Omental fat pad (tissue), 4 donors: ENCODE data around the gene GSTM1. TPM values are rescaled to one million over a fixed set of nuclear protein-coding genes. Genes with fewer than 3 reads are reported as not detected.
A peak's percentile ranks its signal among the peaks of the same experiment; 100 is the strongest.

Experiments
- ATAC-seq: fragments of 150-250 bp; one replicate; pipeline ENCODE4 v1.9.1; 2016; ENCODE audit warnings: mild to moderate bottlenecking, moderate library complexity; ENCODE audit not compliant: low FRiP score
- DNase-seq: peaks from one replicate; pipeline ENCODE4 v3.0.0-alpha.2; 2019; ENCODE audit warnings: low spot score
- total RNA-seq, 4 donors: library from RNA; depleted of rRNA; stranded (reverse); fragments of >200 nt; gene quantifications; one replicate each; pipeline ENCODE4 v1.1.0, GENCODE V29; 2016
- TF ChIP-seq, protein P1 (sequence below), 3 donors: fragments of 450-650 bp; IDR thresholded peaks; one replicate each; pipeline ENCODE4 v1.5.1; 2016 to 2017; ENCODE audit warnings: antibody characterized with exemption in 3 of 3, mild to moderate bottlenecking in 3 of 3, moderate library complexity in 2 of 3

Gene GSTM1
- 10 to 100 TPM in 1 of 4 donors, not detected in 3; 19.3 TPM for total RNA-seq

DNA sequence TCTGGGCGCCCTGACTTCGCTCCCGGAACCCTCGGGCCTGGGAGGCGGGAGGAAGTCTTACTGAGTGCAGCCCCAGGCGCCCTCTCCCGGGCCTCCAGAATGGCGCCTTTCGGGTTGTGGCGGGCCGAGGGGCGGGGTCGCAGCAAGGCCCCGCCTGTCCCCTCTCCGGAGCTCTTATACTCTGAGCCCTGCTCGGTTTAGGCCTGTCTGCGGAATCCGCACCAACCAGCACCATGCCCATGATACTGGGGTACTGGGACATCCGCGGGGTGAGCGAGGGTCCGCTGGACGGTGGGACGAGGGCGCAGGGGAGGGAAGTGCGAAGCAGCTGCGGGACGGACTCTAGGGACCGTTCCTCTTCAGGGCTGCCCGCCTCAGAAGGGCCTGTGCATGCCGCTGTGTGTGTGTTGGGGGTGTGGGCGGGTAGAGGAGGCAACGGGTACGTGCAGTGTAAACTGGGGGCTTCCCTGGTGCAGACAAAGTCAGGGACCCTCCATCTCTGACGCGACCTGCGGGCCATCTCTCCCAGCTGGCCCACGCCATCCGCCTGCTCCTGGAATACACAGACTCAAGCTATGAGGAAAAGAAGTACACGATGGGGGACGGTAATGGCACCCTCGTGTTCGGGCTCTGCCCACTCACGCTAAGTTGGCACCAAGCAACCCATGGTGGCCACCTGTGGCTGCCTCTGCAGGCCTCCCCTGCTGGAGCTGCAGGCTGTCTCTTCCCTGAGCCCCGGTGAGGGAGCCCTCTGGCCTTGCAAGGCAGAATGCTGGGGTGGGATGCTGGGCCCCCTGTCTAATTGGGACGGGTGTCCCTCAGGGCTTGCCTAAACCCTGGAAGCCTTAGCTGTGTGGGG is at the start of gene GSTM1:
GSTM1 (plus strand) TSS at position 177 of the 859 bp plus-strand sequence; CDS start at position 234, 57 bp downstream.
- TF ChIP-seq, protein P1, sequence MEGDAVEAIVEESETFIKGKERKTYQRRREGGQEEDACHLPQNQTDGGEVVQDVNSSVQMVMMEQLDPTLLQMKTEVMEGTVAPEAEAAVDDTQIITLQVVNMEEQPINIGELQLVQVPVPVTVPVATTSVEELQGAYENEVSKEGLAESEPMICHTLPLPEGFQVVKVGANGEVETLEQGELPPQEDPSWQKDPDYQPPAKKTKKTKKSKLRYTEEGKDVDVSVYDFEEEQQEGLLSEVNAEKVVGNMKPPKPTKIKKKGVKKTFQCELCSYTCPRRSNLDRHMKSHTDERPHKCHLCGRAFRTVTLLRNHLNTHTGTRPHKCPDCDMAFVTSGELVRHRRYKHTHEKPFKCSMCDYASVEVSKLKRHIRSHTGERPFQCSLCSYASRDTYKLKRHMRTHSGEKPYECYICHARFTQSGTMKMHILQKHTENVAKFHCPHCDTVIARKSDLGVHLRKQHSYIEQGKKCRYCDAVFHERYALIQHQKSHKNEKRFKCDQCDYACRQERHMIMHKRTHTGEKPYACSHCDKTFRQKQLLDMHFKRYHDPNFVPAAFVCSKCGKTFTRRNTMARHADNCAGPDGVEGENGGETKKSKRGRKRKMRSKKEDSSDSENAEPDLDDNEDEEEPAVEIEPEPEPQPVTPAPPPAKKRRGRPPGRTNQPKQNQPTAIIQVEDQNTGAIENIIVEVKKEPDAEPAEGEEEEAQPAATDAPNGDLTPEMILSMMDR (IDR thresholded peaks at IDR 0.05), result no peak
- DNase-seq (no peak), ATAC-seq (no peak)

DNA sequence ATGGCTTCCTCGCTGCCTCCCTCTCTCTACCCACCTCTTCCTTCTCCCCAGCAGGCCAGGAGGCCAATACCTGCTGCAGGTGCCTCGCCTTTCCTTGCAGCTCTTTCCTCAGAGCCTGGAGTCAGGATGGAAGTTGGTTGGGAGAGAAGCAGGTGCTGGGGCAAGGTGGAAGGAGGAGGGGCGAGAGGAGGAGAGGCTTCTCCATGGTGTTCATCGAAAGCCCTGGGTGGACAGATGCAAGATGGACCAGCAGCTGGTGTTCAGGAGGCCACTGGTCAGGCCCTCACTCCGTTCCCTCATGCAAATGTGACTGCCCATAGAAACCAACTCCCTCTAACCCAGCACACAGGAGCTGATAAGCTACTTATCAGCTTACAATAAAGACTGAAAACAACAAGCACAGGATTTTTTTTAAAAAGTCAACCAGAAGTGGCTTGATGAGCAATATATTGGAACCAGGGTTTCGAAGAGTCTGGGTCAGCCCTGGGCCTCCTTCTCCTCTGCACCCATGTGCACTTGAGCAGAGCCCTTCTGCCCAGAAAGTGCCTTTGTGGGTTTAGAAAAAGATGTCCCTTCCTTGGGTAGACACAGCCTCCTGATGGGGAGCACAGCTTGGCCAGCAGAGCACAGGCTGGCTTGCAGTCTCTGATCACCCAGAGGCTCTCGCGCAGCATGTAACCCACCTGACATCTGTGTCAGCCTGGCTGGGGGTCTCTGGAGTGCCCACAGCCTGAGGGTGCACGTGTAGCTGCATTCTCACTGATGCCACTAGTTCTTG is 48.4 kb upstream of the GSTM1 start:
- DNase-seq, result no peak

DNA sequence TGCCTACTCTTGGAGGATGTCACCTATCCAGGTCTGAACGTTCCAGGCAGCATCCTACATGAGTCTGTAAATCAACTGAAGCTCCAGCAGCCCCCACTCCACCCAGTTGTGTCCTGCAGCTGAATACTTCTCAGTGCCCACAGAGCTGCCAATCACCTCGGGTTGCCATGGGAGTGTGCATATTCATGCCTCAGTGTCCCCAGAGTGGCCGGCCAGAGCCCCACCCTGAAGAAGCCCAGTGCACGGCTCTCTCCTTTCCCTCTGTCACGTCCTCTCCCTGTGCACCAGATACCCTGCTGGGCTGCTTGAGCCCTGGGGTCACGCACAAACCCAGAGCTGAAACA is 47.8 kb upstream of the GSTM1 start:
- DNase-seq (no peak), ATAC-seq (no peak)
- TF ChIP-seq, protein P1 (IDR thresholded peaks at IDR 0.05), result no peak

More for the DNA sequence above, 48.4 kb upstream of the GSTM1 start:
- TF ChIP-seq, protein P1 (IDR thresholded peaks at IDR 0.05), result no peak
- no peak for ATAC-seq

DNA sequence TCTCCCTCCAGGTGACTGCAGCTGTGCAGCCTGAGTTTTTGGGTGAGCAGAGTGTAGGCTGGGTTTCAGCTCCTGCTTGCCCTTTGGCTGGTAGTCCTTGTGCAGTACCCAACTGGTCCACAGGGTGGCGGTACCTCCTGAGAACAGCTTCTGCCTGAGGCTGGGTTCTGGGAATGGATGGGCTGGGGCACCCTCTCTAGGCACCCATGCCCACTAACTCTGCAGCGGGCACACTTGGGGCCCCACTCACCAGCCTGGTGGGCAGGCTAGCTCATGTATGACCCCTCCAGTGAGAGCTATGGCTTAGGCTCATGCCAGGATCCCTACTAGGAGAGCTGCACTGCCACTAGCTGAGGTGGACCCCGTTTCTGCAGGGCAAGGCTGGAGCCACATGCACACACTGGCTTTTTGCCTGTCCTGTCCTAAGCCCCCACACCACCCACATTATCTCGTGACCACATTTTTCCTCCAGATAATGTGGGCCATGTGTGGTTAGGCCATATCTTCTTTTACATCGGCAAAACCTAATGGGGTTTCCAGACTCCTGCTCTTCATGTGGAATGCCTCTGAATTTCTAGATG is 47.2 kb upstream of the GSTM1 start:
- DNase-seq (peak; percentile 100), ATAC-seq (peak; percentile 41)
- TF ChIP-seq, protein P1 (IDR thresholded peaks at IDR 0.05), result peak in 2 of 3 donors; percentile 58 to 70

DNA sequence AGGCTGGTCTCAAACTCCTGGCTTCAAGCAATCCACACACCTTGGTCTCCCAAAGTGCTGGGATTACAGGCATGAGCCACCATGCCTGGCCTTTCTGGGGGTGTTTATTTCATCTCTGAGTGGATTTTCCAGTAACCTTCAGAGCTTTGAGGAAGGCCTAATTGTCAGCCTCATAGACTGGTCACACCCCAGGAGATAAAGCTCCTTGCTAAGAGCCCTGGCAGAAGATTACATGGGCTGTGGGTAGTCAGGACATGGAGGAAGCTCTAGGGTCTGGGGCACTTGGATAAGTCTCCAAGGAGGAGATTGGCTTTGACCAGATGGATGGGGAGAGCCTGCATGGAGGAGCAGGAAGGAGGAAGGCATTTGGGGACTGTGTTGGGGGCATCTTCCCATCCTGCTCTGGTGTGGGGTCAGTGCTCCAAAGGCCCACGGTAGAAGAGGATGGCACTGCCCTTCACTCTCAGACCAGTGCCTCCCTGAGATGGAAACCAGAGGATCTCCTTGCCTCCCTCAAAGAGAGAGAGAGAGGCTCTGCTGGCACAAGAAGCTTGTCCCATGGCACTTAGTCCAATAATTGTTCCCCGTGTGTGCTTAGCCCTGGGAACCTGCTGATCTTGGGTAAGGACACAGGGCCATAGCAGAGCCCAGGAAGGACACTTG is 46.4 kb upstream of the GSTM1 start:
- ATAC-seq (no peak), DNase-seq (no peak)
- TF ChIP-seq, protein P1 (IDR thresholded peaks at IDR 0.05), result no peak

DNA sequence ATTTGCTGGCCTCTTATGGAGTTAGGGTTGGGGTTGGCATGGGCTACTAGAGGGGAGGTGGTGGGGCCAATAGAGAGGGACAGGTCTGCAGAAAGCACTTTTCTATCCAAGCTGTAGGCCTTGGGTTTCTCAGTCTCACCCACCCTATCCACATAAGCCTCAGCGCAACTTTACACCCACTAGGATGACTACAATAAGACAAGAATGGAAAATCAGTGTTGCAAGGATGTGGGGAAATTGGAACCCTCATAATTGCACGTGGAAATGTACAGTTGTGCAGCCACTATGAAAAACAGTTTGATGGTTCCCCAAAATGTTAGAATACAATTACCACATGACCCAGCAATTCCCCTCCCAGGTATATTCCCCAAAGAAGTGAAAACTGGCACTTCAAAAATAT is 45.8 kb upstream of the GSTM1 start:
- ATAC-seq (no peak), DNase-seq (no peak)
- TF ChIP-seq, protein P1 (IDR thresholded peaks at IDR 0.05), result no peak
